ENCODE data around the gene PPL.
A peak's percentile ranks its signal among the peaks of the same experiment; 100 is the strongest.

PPL gene

GRCh38 chr16:4855371-4855770 is 81.6 kb downstream of the PPL start:
- no peak for DNase-seq

GRCh38 chr16:4852221-4852872 is 84.6 kb downstream of the PPL start:
- no peak for DNase-seq

GRCh38 chr16:4850211-4850610 is 86.7 kb downstream of the PPL start:
- no peak for DNase-seq

- DNase-seq, result no peak
Observed at GRCh38 chr16:4847774-4848587, 89.0 kb downstream of the PPL start.

GRCh38 chr16:4846901-4847773 is 89.8 kb downstream of the PPL start, which contains the start of the genes GLYR1 and UBN1:
GLYR1 (minus strand) TSS chr16:4847288; CDS start chr16:4847265, 23 bp downstream.
UBN1 (plus strand) TSS chr16:4847481; CDS start chr16:4852918, 5,437 bp downstream.
- peak; percentile 91 for DNase-seq

- no peak for DNase-seq
Observed at GRCh38 chr16:4846503-4846900, 90.4 kb downstream of the PPL start.

- no peak for DNase-seq
Observed at GRCh38 chr16:4840984-4841383, 96.0 kb downstream of the PPL start.

- DNase-seq, result no peak
Observed at GRCh38 chr16:4839942-4840341, 97.0 kb downstream of the PPL start.

GRCh38 chr16:4837733-4838501 is 99.0 kb downstream of the PPL start:
- no peak for DNase-seq

GRCh38 chr16:4836727-4837126 is 100.2 kb downstream of the PPL start:
- no peak for DNase-seq

- no peak for DNase-seq
Observed at GRCh38 chr16:4833584-4833983, 103.4 kb downstream of the PPL start.

- no peak for DNase-seq
Observed at GRCh38 chr16:4832698-4833343, 104.1 kb downstream of the PPL start.
